ENCODE data around the gene OR2L13.
"Not testable (repeated sequence)": the region's sequence is repeated elsewhere in the genome, so short reads cannot be mapped to it uniquely, and the experiment has no call there.

The OR2L13 gene, protein sequence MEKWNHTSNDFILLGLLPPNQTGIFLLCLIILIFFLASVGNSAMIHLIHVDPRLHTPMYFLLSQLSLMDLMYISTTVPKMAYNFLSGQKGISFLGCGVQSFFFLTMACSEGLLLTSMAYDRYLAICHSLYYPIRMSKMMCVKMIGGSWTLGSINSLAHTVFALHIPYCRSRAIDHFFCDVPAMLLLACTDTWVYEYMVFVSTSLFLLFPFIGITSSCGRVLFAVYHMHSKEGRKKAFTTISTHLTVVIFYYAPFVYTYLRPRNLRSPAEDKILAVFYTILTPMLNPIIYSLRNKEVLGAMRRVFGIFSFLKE

DNA sequence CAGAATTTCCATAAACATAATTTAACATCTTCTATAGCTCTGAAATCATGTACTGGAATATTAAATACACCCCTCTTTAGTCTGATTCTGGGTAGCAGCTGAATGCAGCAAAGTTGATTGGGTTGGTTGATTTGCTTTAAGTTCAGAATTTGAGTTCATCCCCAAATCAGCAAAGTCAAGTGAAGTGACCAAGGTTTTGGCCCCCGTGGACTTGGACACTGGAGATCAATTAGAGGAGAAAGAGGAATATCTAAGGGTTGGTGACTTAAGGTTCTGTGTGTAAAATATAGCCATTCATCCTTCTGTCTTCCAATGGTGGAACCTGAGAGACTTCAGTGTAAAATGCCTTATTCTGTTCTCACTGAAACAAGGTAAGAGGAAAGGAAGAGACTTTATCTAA, at the start of gene OR2L13:
Gene OR2L13, plus strand, starts transcription at position 301 of the 400 bp plus-strand sequence. CDS start 4,192 bp downstream, outside the sequence.
- Mint-ChIP-seq H3K4me3 (no peak within 1 kb of the TSS), H3K27me3 (no peaks in the 10 kb centered on the region), H3K4me1 (no peaks in the 10 kb centered on the region), H3K27ac (no peak within 1 kb of the TSS), H3K9me3 (peaks cover 8% of the 10 kb centered on the region), H3K36me3 (no peaks in the 10 kb centered on the region)

DNA sequence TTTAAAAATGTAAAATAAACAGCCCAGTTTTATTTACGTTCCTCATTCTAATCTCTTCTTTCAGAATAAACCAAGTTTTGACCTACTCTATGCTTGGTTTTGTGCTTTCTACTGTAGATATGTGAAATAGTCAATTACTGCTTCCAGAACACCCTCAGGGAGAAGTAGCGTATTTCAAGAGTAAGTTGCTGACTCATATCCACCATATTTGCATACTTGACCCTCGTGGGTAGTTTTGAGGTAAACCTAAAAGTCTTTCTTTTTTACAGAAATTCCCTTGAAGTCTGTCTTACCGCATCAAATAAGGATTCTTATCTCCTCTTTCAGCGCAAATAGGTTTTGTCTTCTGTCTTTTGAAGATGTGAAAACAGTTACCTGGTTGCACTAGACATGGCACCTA, 49.8 kb upstream of the OR2L13 start:
- Mint-ChIP-seq H3K27ac (no peak overlapping the region), H3K9me3 (peaks cover 5% of the 10 kb centered on the region), H3K27me3 (no peaks in the 10 kb centered on the region), H3K36me3 (no peaks in the 10 kb centered on the region), H3K4me1 (no peaks in the 10 kb centered on the region), H3K4me3 (no peak overlapping the region)

DNA sequence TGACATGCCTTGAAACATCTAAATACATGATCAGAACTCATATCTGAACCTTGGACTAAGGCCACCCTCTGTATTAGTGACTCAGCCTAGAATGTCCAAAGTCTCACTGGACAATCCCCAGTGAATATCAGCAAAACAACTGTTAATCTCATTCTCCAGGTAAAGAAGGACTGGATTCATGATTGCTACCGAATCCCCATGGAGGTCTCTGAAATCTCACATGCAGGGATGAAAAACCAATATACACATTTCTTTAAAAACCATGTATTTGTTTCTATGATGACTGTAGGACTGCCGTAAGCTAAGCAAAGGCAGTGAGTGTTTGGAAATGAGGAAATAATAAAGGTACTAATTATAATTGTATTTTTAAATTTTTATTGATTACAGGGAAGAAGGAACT, 48.4 kb upstream of the OR2L13 start, which contains the start of gene OR2L3:
Gene OR2L3, plus strand, starts transcription at position 301 of the 400 bp plus-strand sequence. CDS start 13,846 bp downstream, outside the sequence.
- Mint-ChIP-seq H3K27me3 (no peaks in the 10 kb centered on the region), H3K27ac (no peak within 1 kb of the TSS), H3K9me3 (peaks cover 10% of the 10 kb centered on the region), H3K4me1 (no peaks in the 10 kb centered on the region), H3K36me3 (no peaks in the 10 kb centered on the region), H3K4me3 (no peak within 1 kb of the TSS)

DNA sequence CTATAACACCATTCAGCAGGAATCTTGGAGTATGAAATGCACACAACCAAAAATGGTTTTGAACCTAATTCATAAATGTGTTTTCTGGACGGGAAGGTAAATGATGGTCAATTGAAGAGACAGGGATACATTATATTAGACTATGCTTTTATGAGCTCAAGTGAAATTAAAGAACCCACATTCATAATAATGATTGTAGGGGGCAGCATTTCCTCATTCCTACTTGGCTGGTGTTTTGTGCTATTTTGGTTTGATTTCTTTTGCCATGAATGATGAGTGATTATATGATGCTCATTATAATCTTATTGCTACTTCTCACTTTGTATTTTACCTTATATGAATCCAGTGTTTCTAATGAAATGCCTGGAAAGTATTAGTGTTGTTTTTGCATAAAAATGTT, 48.0 kb upstream of the OR2L13 start:
- H3K36me3 Mint-ChIP-seq, result no peaks in the 10 kb centered on the region
- no peaks in the 10 kb centered on the region for H3K4me1 Mint-ChIP-seq
- H3K4me3 Mint-ChIP-seq, result no peak overlapping the region
- H3K27ac Mint-ChIP-seq, result no peak overlapping the region
- H3K9me3 Mint-ChIP-seq, result peaks cover 10% of the 10 kb centered on the region
- H3K27me3 Mint-ChIP-seq, result no peaks in the 10 kb centered on the region

DNA sequence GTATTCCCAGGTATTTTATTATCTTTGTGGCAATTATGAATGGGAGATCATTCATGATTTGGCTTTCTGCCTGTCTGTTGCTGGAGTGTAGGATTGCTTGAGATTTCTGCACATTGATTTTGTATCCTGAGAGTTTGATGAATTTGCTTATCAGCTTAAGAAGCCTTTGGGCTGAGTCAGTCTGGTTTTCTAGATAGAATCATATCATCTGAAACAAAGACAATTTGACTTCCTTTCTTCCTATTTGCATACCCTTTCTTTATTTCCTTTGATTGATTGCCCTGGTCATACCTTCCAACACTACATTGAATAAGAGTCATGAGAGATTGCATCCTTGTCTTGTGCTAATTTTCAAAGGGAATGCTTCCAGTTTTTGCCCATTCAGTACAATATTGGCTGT, 40.3 kb upstream of the OR2L13 start:
- Mint-ChIP-seq H3K4me1 (no peaks in the 10 kb centered on the region), H3K27me3 (no peaks in the 10 kb centered on the region), H3K4me3 (no peak overlapping the region), H3K27ac (no peak overlapping the region), H3K36me3 (no peaks in the 10 kb centered on the region), H3K9me3 (peaks cover 5% of the 10 kb centered on the region)

DNA sequence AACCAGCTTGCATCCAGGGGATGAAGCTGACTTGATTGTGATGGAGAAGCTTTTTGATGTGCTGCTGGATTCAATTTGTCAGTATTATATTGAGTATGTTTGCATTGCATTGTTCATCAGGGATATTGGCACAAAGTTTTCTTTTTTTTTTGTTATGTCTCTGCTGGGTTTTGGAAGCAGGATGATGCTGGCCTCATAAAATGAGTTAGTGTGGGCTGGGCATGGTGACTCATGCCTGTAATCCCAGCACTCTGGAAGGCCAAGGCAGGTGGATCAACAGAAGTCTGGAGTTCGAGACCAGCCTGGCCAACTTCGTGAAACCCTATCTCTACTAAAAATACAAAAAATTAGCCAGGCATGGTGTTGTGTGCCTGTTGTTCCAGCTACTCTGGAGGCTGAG, 39.7 kb upstream of the OR2L13 start:
- H3K27me3 Mint-ChIP-seq, result no peaks in the 10 kb centered on the region
- H3K9me3 Mint-ChIP-seq, result peaks cover 5% of the 10 kb centered on the region
- H3K4me1 Mint-ChIP-seq, result no peaks in the 10 kb centered on the region
- no peak overlapping the region for H3K4me3 Mint-ChIP-seq
- H3K36me3 Mint-ChIP-seq, result no peaks in the 10 kb centered on the region
- no peak overlapping the region for H3K27ac Mint-ChIP-seq

DNA sequence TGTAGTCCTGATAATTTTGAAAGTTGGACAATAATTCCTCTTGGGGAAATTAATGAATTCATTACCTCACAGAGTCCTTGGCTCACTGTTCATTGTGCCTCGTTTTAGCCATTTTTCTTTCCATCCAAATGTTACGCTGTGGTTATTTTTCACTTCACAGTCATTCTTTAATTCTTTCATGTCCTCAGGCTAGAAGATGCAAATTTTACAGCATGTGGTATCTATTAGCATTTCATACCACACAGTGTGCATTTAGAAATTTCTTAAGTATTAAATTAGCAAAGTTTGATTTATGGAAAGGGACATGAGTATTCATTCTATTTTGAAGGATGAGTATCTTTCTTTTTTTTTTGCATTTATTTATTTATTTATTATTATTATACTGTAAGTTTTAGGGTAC, 29.9 kb upstream of the OR2L13 start:
- no peak overlapping the region for H3K27ac Mint-ChIP-seq
- peaks cover 3% of the 10 kb centered on the region for H3K9me3 Mint-ChIP-seq
- H3K4me1 Mint-ChIP-seq, result no peaks in the 10 kb centered on the region
- H3K36me3 Mint-ChIP-seq, result no peaks in the 10 kb centered on the region
- no peak overlapping the region for H3K4me3 Mint-ChIP-seq
- no peaks in the 10 kb centered on the region for H3K27me3 Mint-ChIP-seq

DNA sequence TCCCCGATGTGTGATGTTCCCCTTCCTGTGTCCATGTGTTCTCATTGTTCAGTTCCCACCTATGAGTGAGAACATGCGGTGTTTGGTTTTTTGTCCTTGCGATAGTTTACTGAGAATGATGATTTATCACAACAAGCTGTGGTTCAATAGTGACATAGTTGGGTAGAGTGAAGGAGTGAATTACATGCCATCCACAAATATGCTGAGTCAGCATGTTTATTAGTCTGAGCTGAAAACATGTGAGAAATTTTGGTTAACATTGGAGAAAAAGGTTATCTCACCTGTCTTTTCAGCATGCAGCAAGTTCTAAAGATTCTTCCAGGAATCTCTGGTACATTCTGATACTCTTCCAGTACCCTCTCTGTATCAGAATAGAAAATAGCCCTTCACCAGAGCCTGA, 29.4 kb upstream of the OR2L13 start:
- H3K4me3 Mint-ChIP-seq, result no peak overlapping the region
- H3K4me1 Mint-ChIP-seq, result no peaks in the 10 kb centered on the region
- H3K27me3 Mint-ChIP-seq, result no peaks in the 10 kb centered on the region
- no peaks in the 10 kb centered on the region for H3K36me3 Mint-ChIP-seq
- H3K9me3 Mint-ChIP-seq, result peaks cover 3% of the 10 kb centered on the region
- H3K27ac Mint-ChIP-seq, result no peak overlapping the region

DNA sequence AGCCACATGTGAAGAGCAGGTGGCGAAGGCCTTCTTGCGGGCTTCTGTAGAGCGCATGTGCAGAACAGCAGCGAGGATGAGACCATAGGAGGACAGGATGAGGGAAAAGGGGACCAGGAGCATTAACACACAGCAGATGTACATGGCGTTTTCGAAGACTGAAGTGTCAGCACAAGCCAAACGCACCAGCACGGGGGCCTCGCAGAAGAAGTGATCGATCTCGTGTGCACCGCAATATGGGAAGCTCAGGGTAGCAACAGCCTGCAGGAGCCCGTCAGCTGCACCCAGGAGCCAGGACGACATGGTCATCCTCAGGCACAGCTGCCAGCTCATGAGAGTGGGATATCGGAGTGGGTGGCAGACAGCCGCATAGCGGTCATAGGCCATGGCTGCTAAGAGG, 11.1 kb upstream of the OR2L13 start:
- not testable (repeated sequence) for H3K36me3 Mint-ChIP-seq, H3K27me3 Mint-ChIP-seq, H3K4me1 Mint-ChIP-seq, H3K4me3 Mint-ChIP-seq, H3K9me3 Mint-ChIP-seq, H3K27ac Mint-ChIP-seq

DNA sequence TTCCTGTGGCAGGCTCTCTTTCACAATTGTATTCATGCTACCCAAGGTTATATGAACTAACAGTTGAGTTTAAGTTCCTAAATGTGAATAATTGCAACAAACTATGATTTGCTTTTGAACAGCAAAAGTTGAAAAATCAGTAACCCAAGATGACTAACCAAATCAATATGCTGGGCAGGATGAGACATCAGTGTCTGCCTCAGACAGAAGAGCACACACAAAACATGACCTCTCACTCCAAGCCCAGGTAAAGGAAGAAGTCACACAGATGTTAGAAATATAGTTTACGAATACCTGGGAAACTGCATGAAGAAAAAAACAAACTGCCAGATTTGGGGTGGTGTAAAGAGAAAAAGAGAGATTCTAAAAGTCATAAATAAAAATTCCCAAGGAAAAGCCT, 3.5 kb downstream of the OR2L13 start:
- no peaks in the 10 kb centered on the region for H3K4me1 Mint-ChIP-seq
- H3K9me3 Mint-ChIP-seq, result peaks cover 5% of the 10 kb centered on the region
- no peak overlapping the region for H3K4me3 Mint-ChIP-seq
- H3K27me3 Mint-ChIP-seq, result no peaks in the 10 kb centered on the region
- H3K36me3 Mint-ChIP-seq, result no peaks in the 10 kb centered on the region
- H3K27ac Mint-ChIP-seq, result no peak overlapping the region

DNA sequence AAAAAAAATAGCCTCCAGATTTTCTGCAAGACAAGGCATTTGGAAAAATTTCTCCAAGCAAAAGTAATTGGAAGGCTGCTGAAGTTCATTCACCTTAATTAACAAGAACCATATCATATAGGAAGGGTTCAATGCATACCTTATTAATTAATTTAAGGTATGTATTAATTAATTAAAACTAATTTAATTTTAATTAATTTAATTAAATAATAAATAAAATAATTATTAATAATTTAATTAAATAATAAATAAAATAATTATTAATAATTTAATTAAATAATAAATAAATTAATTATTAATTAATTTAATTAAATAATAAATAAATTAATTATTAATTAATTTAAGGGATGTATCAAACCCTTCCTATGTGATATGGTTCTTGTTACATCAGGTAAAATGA, 7.9 kb downstream of the OR2L13 start:
- no peaks in the 10 kb centered on the region for H3K4me1 Mint-ChIP-seq
- H3K27me3 Mint-ChIP-seq, result no peaks in the 10 kb centered on the region
- H3K4me3 Mint-ChIP-seq, result no peak overlapping the region
- no peaks in the 10 kb centered on the region for H3K36me3 Mint-ChIP-seq
- no peak overlapping the region for H3K27ac Mint-ChIP-seq
- H3K9me3 Mint-ChIP-seq, result peaks cover 5% of the 10 kb centered on the region

DNA sequence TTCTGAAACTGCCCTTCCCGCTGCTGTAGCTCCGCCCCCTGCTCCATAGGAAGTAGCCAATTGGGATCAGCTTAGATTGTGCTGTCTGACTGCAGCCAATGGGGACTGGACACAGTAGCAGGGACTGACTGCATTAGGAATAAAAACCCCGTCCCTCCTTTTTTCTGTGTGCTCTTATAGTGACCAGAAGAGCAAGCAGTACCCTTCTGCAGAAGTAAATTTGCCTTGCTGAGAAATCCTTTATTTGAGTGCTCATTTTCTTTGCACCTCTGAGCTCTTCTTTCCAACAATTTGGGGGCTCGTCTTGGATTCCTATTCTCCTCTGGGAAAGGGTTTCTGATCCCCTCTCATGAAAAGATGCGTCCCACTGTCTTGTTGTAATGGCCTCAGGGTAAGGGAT, 16.2 kb downstream of the OR2L13 start:
- H3K27me3 Mint-ChIP-seq, result no peaks in the 10 kb centered on the region
- H3K36me3 Mint-ChIP-seq, result peaks cover 1% of the 10 kb centered on the region
- peaks cover 17% of the 10 kb centered on the region for H3K9me3 Mint-ChIP-seq
- no peak overlapping the region for H3K4me3 Mint-ChIP-seq
- no peak overlapping the region for H3K27ac Mint-ChIP-seq
- no peaks in the 10 kb centered on the region for H3K4me1 Mint-ChIP-seq

DNA sequence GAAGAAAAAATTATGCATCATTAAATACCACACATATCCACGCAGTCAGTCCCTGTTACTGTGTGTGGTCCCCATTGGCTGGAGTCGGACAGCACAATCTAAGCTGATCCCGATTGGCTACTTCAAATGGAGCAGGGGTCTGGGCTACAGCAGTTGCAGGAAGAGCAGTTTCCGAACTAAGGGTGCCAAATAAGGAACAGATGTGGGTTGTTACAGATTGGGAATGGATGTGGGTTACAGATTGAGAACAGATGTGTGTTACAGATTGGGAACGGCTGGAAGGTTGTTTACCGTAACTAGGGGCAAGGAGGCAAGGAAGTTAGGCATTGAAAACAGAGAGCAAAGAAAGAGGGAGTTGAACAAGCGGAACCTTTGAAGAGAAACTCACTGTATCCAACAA, 19.9 kb downstream of the OR2L13 start:
- H3K27me3 Mint-ChIP-seq, result no peaks in the 10 kb centered on the region
- H3K4me3 Mint-ChIP-seq, result no peak overlapping the region
- H3K9me3 Mint-ChIP-seq, result peaks cover 17% of the 10 kb centered on the region
- no peak overlapping the region for H3K27ac Mint-ChIP-seq
- no peaks in the 10 kb centered on the region for H3K4me1 Mint-ChIP-seq
- H3K36me3 Mint-ChIP-seq, result peaks cover 1% of the 10 kb centered on the region

DNA sequence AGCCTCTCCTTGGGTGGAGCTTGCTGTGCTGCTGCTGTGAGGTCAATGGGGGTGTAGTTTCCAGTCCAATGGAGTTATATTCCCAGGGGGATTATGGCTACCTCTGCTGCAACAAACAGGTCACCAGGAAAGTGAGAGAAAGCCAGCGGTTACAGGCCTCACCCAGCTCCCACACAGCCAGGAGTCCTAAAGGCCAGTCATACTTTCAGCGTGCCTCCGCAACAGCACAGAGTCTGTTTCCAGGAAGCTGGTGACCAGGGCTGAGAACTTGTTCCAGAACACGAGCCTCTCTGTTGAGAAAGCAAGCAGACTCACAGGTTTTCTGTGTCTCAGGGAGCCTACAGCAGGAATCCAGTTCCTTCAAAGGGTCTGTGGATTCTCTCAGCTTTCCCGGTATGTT, 32.7 kb downstream of the OR2L13 start:
- H3K4me1 Mint-ChIP-seq, result no peaks in the 10 kb centered on the region
- no peak overlapping the region for H3K27ac Mint-ChIP-seq
- no peak overlapping the region for H3K4me3 Mint-ChIP-seq
- H3K27me3 Mint-ChIP-seq, result no peaks in the 10 kb centered on the region
- H3K9me3 Mint-ChIP-seq, result peaks cover 10% of the 10 kb centered on the region
- no peaks in the 10 kb centered on the region for H3K36me3 Mint-ChIP-seq

DNA sequence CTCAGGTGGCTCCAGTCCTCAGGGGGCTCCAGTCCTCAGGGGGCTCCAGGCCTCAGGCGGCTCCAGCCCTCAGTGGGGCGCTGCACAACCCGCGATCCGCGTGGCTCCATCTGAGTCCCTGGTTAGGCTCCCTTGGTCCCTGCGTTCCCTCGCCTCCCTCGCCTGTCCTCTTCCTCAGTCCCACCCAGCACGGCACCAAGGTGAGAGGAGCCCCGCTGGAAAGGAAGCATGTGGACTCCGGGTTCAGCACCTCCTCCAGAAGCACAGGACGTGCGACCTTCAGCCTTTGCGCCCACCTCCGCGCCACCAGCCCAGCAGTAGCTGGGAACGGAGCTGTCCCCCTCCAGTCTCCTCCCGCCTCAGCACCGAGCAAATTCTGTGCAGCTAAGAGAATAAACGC, 41.8 kb downstream of the OR2L13 start:
- peaks cover 7% of the 10 kb centered on the region for H3K9me3 Mint-ChIP-seq
- no peaks in the 10 kb centered on the region for H3K36me3 Mint-ChIP-seq
- H3K27ac Mint-ChIP-seq, result no peak overlapping the region
- no peaks in the 10 kb centered on the region for H3K4me1 Mint-ChIP-seq
- peaks cover 1% of the 10 kb centered on the region for H3K27me3 Mint-ChIP-seq
- no peak overlapping the region for H3K4me3 Mint-ChIP-seq

DNA sequence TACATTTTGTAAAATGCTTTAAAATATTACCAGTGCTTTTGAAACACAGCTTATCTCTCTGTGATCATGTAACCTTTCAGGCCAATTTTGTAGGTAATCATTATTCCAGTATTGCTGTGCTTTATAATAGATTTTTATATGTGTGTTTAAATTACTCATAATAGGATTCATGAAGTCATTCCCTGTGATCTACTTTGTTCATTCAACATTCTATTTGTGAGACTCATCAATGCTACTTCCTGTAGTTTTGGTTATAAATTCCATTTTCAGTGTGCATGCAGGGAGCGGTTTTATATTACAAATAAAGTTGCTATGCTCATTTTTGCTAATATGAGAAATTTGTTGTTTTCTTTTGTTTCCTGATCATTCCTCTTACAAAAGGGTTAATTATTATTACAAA, 45.9 kb downstream of the OR2L13 start:
- Mint-ChIP-seq H3K27ac (no peak overlapping the region), H3K4me1 (no peaks in the 10 kb centered on the region), H3K36me3 (no peaks in the 10 kb centered on the region), H3K4me3 (no peak overlapping the region), H3K9me3 (peaks cover 4% of the 10 kb centered on the region), H3K27me3 (no peaks in the 10 kb centered on the region)

DNA sequence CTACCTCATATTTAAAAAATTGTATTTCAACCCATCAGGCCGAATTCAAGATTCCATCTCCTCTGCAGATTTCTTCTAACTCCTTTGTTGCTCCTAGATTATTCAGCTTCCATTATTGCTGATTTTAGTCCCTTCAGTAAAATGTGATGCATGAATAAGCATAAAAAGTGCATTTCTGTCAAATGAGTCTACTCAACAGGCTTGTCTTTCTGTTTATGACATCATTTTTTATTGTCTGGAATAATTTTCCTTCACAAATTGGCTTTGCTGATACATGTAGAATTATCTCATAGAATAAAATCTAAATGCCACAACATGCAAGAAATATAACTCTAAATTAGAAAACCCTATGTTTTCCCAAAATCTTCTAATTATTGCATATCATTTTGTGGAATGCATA, 48.3 kb downstream of the OR2L13 start:
- no peak overlapping the region for H3K27ac Mint-ChIP-seq
- peaks cover 16% of the 10 kb centered on the region for H3K9me3 Mint-ChIP-seq
- H3K36me3 Mint-ChIP-seq, result no peaks in the 10 kb centered on the region
- no peak overlapping the region for H3K4me3 Mint-ChIP-seq
- no peaks in the 10 kb centered on the region for H3K4me1 Mint-ChIP-seq
- no peaks in the 10 kb centered on the region for H3K27me3 Mint-ChIP-seq

Data from activated naive CD4-positive, alpha-beta T cell treated with anti-CD3 and anti-CD28 coated beads, Interleukin-2, amount 50 U/mL, for 24 hours (primary cell).